Vagina (tissue), 2 donors: Measurements from ENCODE around the gene DCUN1D4. TPM values are rescaled to one million over a fixed set of nuclear protein-coding genes. Genes with fewer than 3 reads are reported as not detected.

ENCODE experiments used
- DNase-seq, 2 donors: peaks; one replicate each; pipeline ENCODE4 v3.0.0-alpha.2; 2017; ENCODE audit errors: extremely low spot score in 2 of 2
- H3K27ac ChIP-seq: fragments of 200-600 bp; sonication (generic); one replicate; pipeline ENCODE4 v1.5.1; 2019
- H3K27me3 ChIP-seq: fragments of 200-600 bp; sonication (generic); one replicate; pipeline ENCODE4 v1.5.1; 2019
- H3K36me3 ChIP-seq, 2 donors: fragments of 200-600 bp; sonication (generic); one replicate each; pipeline ENCODE4 v1.5.1; 2017 to 2019
- H3K4me1 ChIP-seq: fragments of 200-600 bp; sonication (generic); one replicate; pipeline ENCODE4 v1.5.1; 2019
- H3K4me3 ChIP-seq, 2 donors: fragments of 200-600 bp; sonication (generic); 1 replicate in 1 of 2; 2 replicates in 1 of 2; pipeline ENCODE4 v1.5.1; 2016 to 2019
- H3K9me3 ChIP-seq: fragments of 200-600 bp; sonication (generic); one replicate; pipeline ENCODE4 v1.5.1; 2019
- CTCF ChIP-seq, 3 experiments: fragments of 450-650 bp in 2 of 3; fragments of 200-600 bp in 1 of 3; sonication (generic) in 1 of 3; IDR thresholded peaks; one replicate each; pipeline ENCODE4 v1.5.1; 2017 to 2019; ENCODE audit warnings: antibody characterized with exemption in 3 of 3, mild to moderate bottlenecking in 2 of 3, moderate library complexity in 2 of 3
- POLR2A ChIP-seq, 2 donors: fragments of 450-650 bp; IDR thresholded peaks; one replicate each; pipeline ENCODE4 v1.6.1; 2017; ENCODE audit warnings: antibody characterized with exemption in 2 of 2, mild to moderate bottlenecking in 2 of 2, moderate library complexity in 2 of 2
- POLR2AphosphoS5 ChIP-seq, 2 donors: sonication (generic); formaldehyde crosslinking; IDR thresholded peaks; one replicate each; pipeline ENCODE4 v1.9.0; 2017; ENCODE audit warnings: antibody characterized with exemption in 2 of 2, mild to moderate bottlenecking in 2 of 2, low read depth in 1 of 2; ENCODE audit not compliant: insufficient read depth in 1 of 2
- intact Hi-C: fragments of 100-400 bp; cut with DNase I; formaldehyde crosslinking; loops from one replicate; pipeline ENCODE4 v1.15.1; 2023
- total RNA-seq: library from RNA; depleted of rRNA; stranded (reverse); fragments of >200 nt; gene quantifications from one replicate; pipeline ENCODE4 v1.2.3, GENCODE V29; 2016

Gene DCUN1D4
- total RNA-seq = 47.4 TPM

GRCh38 chr4:51842554-51843308, at the start of gene DCUN1D4:
Gene DCUN1D4, plus strand, starts transcription at chr4:51843153. Its CDS starts 90 bp downstream, at chr4:51843243.
- intact Hi-C loops = loop anchor here (5.0 kb wide), 1 partner anchor 195 kb away; the partner anchor contains the start of gene SGCB
- Histone ChIP-seq H3K4me1 (peaks cover 8% of the 10 kb centered on the region), H3K27ac (peak within 1 kb of the TSS; percentile 94), H3K9me3 (no peaks in the 10 kb centered on the region), H3K36me3 (no peaks in the 10 kb centered on the region), H3K4me3 (peak within 1 kb of the TSS; percentile 63 to 77), H3K27me3 (no peaks in the 10 kb centered on the region)
- TF ChIP-seq POLR2AphosphoS5 (IDR thresholded peaks at IDR 0.05; ENCODE audit: insufficient read depth in 1 of 2, low read depth in 1 of 2) (peak; percentile 81 to 87), CTCF (IDR thresholded peaks at IDR 0.05) (no peak), POLR2A (IDR thresholded peaks at IDR 0.05) (peak in 1 of 2 donors; percentile 80)
- peak; percentile 99 to 100 for DNase-seq

- Histone ChIP-seq H3K36me3 (no peaks in the 10 kb centered on the region), H3K9me3 (no peaks in the 10 kb centered on the region), H3K27me3 (no peaks in the 10 kb centered on the region), H3K4me1 (no peaks in the 10 kb centered on the region), H3K4me3 (no peak overlapping the region), H3K27ac (no peak overlapping the region)
- intact Hi-C loops = no loop called here
- DNase-seq = no peak
- TF ChIP-seq POLR2AphosphoS5 (IDR thresholded peaks at IDR 0.05; ENCODE audit: insufficient read depth in 1 of 2, low read depth in 1 of 2) (no peak), POLR2A (IDR thresholded peaks at IDR 0.05) (no peak), CTCF (IDR thresholded peaks at IDR 0.05) (no peak)
Observed at GRCh38 chr4:51820443-51821234, 22.3 kb upstream of the DCUN1D4 start.

- TF ChIP-seq POLR2A (IDR thresholded peaks at IDR 0.05) (no peak), CTCF (IDR thresholded peaks at IDR 0.05) (no peak), POLR2AphosphoS5 (IDR thresholded peaks at IDR 0.05; ENCODE audit: insufficient read depth in 1 of 2, low read depth in 1 of 2) (no peak)
- H3K27me3 ChIP-seq = no peaks in the 10 kb centered on the region
- H3K4me3 ChIP-seq = no peak overlapping the region
- DNase-seq = no peak
- no peak overlapping the region for H3K27ac ChIP-seq
- H3K9me3 ChIP-seq = no peaks in the 10 kb centered on the region
- H3K4me1 ChIP-seq = no peaks in the 10 kb centered on the region
- intact Hi-C loops = no loop called here
- no peaks in the 10 kb centered on the region for H3K36me3 ChIP-seq
Observed at GRCh38 chr4:51825341-51825740, 17.6 kb upstream of the DCUN1D4 start.

GRCh38 chr4:51830156-51830720, 12.7 kb upstream of the DCUN1D4 start:
- Histone ChIP-seq H3K9me3 (no peaks in the 10 kb centered on the region), H3K27me3 (no peaks in the 10 kb centered on the region), H3K27ac (no peak overlapping the region), H3K4me1 (no peaks in the 10 kb centered on the region), H3K4me3 (no peak overlapping the region), H3K36me3 (no peaks in the 10 kb centered on the region)
- intact Hi-C loops = no loop called here
- no peak for TF ChIP-seq CTCF (IDR thresholded peaks at IDR 0.05)
- TF ChIP-seq POLR2AphosphoS5 (IDR thresholded peaks at IDR 0.05; ENCODE audit: insufficient read depth in 1 of 2, low read depth in 1 of 2) = no peak
- TF ChIP-seq POLR2A (IDR thresholded peaks at IDR 0.05) = no peak
- no peak for DNase-seq
